Ovary (tissue), 9 donors: ENCODE measurements around the gene THADA. TPM values are rescaled to one million over a fixed set of nuclear protein-coding genes. Genes with fewer than 3 reads are reported as not detected.
A peak's percentile ranks its signal among the peaks of the same experiment; 100 is the strongest.

Experiments
- DNase-seq, 5 donors: peaks; one replicate each; pipeline ENCODE4 v3.0.0-alpha.2; 2019 to 2020
- H3K27ac ChIP-seq, 2 donors: fragments of 200-600 bp; one replicate each; pipeline versions ENCODE4 v1.5.1 to v1.8.0; 2019 to 2022
- H3K27me3 ChIP-seq: fragments of 200-600 bp; one replicate; pipeline ENCODE4 v1.8.0; 2022
- H3K36me3 ChIP-seq: fragments of 200-600 bp; sonication (generic); one replicate; pipeline ENCODE4 v1.5.1; 2019
- H3K4me1 ChIP-seq: one replicate; pipeline ENCODE4 v1.8.1; 2013; ENCODE audit warnings: mild to moderate bottlenecking, moderate library complexity; ENCODE audit not compliant: insufficient read depth
- H3K4me3 ChIP-seq: fragments of 200-600 bp; sonication (generic); one replicate; pipeline ENCODE4 v1.5.1; 2017
- H3K9me3 ChIP-seq, 2 donors: fragments of 200-600 bp in 1 of 2; sonication (generic) in 1 of 2; one replicate each; pipeline versions ENCODE4 v1.5.1 to v1.8.1; 2013 to 2019; ENCODE audit warnings: mild to moderate bottlenecking in 1 of 2, moderate library complexity in 1 of 2
- CTCF ChIP-seq, 3 donors: fragments of 450-650 bp in 2 of 3; fragments of 200-600 bp in 1 of 3; IDR thresholded peaks; one replicate each; pipeline versions ENCODE4 v1.5.1 to v1.8.0; 2016 to 2022; ENCODE audit warnings: antibody characterized with exemption in 3 of 3, mild to moderate bottlenecking in 1 of 3
- EP300 ChIP-seq: sonication (generic); formaldehyde crosslinking; IDR thresholded peaks from one replicate; pipeline ENCODE4 v1.6.1; 2017; ENCODE audit warnings: antibody characterized with exemption
- POLR2A ChIP-seq: fragments of 450-650 bp; IDR thresholded peaks from one replicate; pipeline ENCODE4 v1.6.1; 2017; ENCODE audit warnings: antibody characterized with exemption, mild to moderate bottlenecking, moderate library complexity
- WGBS, 3 donors: extraction: QIAGEN DNeasy Blood & Tissue Kit in 1 of 3; methylation state at CpG; one replicate each; pipeline versions ENCODE4 v1.1.5 to v1.1.7; 2013 to 2017; 5-methylcytosine and 5-hydroxymethylcytosine counted together
- intact Hi-C, 4 donors: fragments of 100-400 bp; cut with DNase I; formaldehyde crosslinking; loops; one replicate each; pipeline versions ENCODE4 v1.11.0 to v1.15.1; 2022 to 2023
- polyA plus RNA-seq, 2 donors: library from polyadenylated mRNA; stranded (reverse); fragments of 200-250 nt in 1 of 2; fragments of 350-450 nt in 1 of 2; fragmentation: Illumina TruSeq in 1 of 2; extraction: RNeasy Lipid Tissue Mini Kit (QIAGEN cat#74804) in 1 of 2; gene quantifications; one replicate each; pipeline ENCODE4 v1.2.3, GENCODE V29; 2013 to 2014
- total RNA-seq, 7 donors: library from RNA; depleted of rRNA in 2 of 7; stranded (reverse); fragments of >200 nt in 2 of 7; fragmentation: NEBNext Ultra II Directional in 3 of 7; extraction: Animal tissue kit (Norgen Biotek cat#: 25700) in 3 of 7; gene quantifications; one replicate each; pipeline versions ENCODE4 v1.1.0 to v1.2.4, GENCODE V29; 2016 to 2023
- donor health status: DM: no; HTN: no; CAD: no; lungs with moderate emphysema.
- donor health status: DM: no; HTN: no; CAD: no.
- donor health status: Bipolar disorder and iron deficiency.
- donor health status: DM: yes; HTN: yes; CAD: no.
- donor health status: DM: no; HTN: no; CAD: no.
- donor health status: DM: yes; HTN: yes; CAD: no.

Gene THADA
- total and polyA plus RNA-seq, 9 donors, result 14.0 to 46.8 (median 28.6) TPM

GRCh38 chr2:43426305-43427031 lies 169.4 kb downstream of the THADA start:
- intact Hi-C loops, result no loop called here
- peak in 2 of 5 donors; percentile 21 to 36 for DNase-seq
- 63 to 80% (median 67%) methylated on average over 3 of the region's 3 CpGs for WGBS, 3 donors

GRCh38 chr2:43425659-43426058 lies 170.2 kb downstream of the THADA start:
- TF ChIP-seq CTCF (IDR thresholded peaks at IDR 0.05) (no peak), POLR2A (no peak), EP300 (no peak)
- DNase-seq, result no peak
- intact Hi-C loops, result no loop called here
- Histone ChIP-seq H3K4me1 (peaks cover 9% of the 10 kb centered on the region), H3K27me3 (no peaks in the 10 kb centered on the region), H3K9me3 (no peaks in the 10 kb centered on the region), H3K27ac (no peak overlapping the region), H3K36me3 (no peaks in the 10 kb centered on the region), H3K4me3 (no peak overlapping the region)
- WGBS, 3 donors, result 87 to 97% (median 97%) methylated on average over 1 of the region's 1 CpG

More at GRCh38 chr2:43426305-43427031, 169.4 kb downstream of the THADA start:
- H3K27me3 ChIP-seq, result no peaks in the 10 kb centered on the region
- H3K4me3 ChIP-seq, result no peak overlapping the region
- H3K4me1 ChIP-seq, result peaks cover 7% of the 10 kb centered on the region
- TF ChIP-seq CTCF (IDR thresholded peaks at IDR 0.05), result no peak
- TF ChIP-seq EP300, result no peak
- no peak for TF ChIP-seq POLR2A
- no peak overlapping the region for H3K27ac ChIP-seq
- H3K9me3 ChIP-seq, result no peaks in the 10 kb centered on the region
- H3K36me3 ChIP-seq, result no peaks in the 10 kb centered on the region

- H3K27ac ChIP-seq, result no peak overlapping the region
- no peak overlapping the region for H3K4me3 ChIP-seq
- H3K4me1 ChIP-seq, result peaks cover 11% of the 10 kb centered on the region
- intact Hi-C loops, result no loop called here
- H3K27me3 ChIP-seq, result no peaks in the 10 kb centered on the region
- DNase-seq, result no peak
- WGBS, 3 donors, result 62 to 73% (median 67%) methylated on average over 6 of the region's 6 CpGs
- TF ChIP-seq POLR2A, result no peak
- TF ChIP-seq CTCF (IDR thresholded peaks at IDR 0.05), result no peak
- no peak for TF ChIP-seq EP300
- H3K36me3 ChIP-seq, result no peaks in the 10 kb centered on the region
- no peaks in the 10 kb centered on the region for H3K9me3 ChIP-seq
These were observed 171.3 kb downstream of the THADA start for GRCh38 chr2:43424262-43425207.

DNA sequence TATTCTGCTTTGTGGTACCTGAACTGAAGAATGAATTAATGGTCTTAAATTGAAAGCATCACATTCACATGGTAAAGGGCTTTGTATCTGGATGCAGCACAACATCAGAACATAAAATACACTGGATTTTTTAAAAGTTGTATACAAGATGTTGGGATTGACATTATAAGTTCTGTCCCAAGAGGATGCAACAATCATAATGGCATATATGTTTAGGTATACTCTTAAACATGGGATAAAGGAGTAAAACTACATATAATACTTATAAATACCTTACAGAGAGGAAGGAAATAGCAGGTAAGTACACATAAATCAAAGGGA lies 171.9 kb downstream of the THADA start:
- DNase-seq, result no peak
- H3K4me1 ChIP-seq, result peaks cover 11% of the 10 kb centered on the region
- intact Hi-C loops, result no loop called here
- no peaks in the 10 kb centered on the region for H3K9me3 ChIP-seq
- H3K27me3 ChIP-seq, result no peaks in the 10 kb centered on the region
- H3K4me3 ChIP-seq, result no peak overlapping the region
- TF ChIP-seq EP300 (no peak), CTCF (IDR thresholded peaks at IDR 0.05) (no peak), POLR2A (no peak)
- H3K36me3 ChIP-seq, result no peaks in the 10 kb centered on the region
- no peak overlapping the region for H3K27ac ChIP-seq
